ENCODE data around the gene SELENOT.

Gene SELENOT

GRCh38 chr3:150577855-150578254 lies 25.3 kb upstream of the SELENOT start:
- TF ChIP-seq CTCF (IDR thresholded peaks at IDR 0.05; ENCODE audit: borderline replicate concordance, control extremely low read depth, extremely low read depth, insufficient read depth, missing control alignments), result no peak
- in situ Hi-C loops (cut with MboI; ENCODE audit: low sequenced_read_pairs, unreplicated experiment), result no loop called here
- DNase-seq (ENCODE audit: low spot score), result no peak

GRCh38 chr3:150581174-150581573 lies 21.9 kb upstream of the SELENOT start:
- TF ChIP-seq CTCF (IDR thresholded peaks at IDR 0.05; ENCODE audit: borderline replicate concordance, control extremely low read depth, extremely low read depth, insufficient read depth, missing control alignments), result no peak
- in situ Hi-C loops (cut with MboI; ENCODE audit: low sequenced_read_pairs, unreplicated experiment), result no loop called here
- DNase-seq (ENCODE audit: low spot score), result no peak

GRCh38 chr3:150582620-150583019 lies 20.5 kb upstream of the SELENOT start:
- peak; percentile 52 for DNase-seq (ENCODE audit: low spot score)
- no peak for TF ChIP-seq CTCF (IDR thresholded peaks at IDR 0.05; ENCODE audit: borderline replicate concordance, control extremely low read depth, extremely low read depth, insufficient read depth, missing control alignments)
- in situ Hi-C loops (cut with MboI; ENCODE audit: low sequenced_read_pairs, unreplicated experiment), result no loop called here

GRCh38 chr3:150583028-150583427 lies 20.1 kb upstream of the SELENOT start:
- in situ Hi-C loops (cut with MboI; ENCODE audit: low sequenced_read_pairs, unreplicated experiment), result no loop called here
- peak; percentile 67 for DNase-seq (ENCODE audit: low spot score)
- no peak for TF ChIP-seq CTCF (IDR thresholded peaks at IDR 0.05; ENCODE audit: borderline replicate concordance, control extremely low read depth, extremely low read depth, insufficient read depth, missing control alignments)

GRCh38 chr3:150588027-150588830 lies 14.9 kb upstream of the SELENOT start:
- in situ Hi-C loops (cut with MboI; ENCODE audit: low sequenced_read_pairs, unreplicated experiment), result no loop called here
- no peak for TF ChIP-seq CTCF (IDR thresholded peaks at IDR 0.05; ENCODE audit: borderline replicate concordance, control extremely low read depth, extremely low read depth, insufficient read depth, missing control alignments)
- no peak for DNase-seq (ENCODE audit: low spot score)

GRCh38 chr3:150589759-150590158 lies 13.4 kb upstream of the SELENOT start:
- no peak for DNase-seq (ENCODE audit: low spot score)
- in situ Hi-C loops (cut with MboI; ENCODE audit: low sequenced_read_pairs, unreplicated experiment), result no loop called here
- TF ChIP-seq CTCF (IDR thresholded peaks at IDR 0.05; ENCODE audit: borderline replicate concordance, control extremely low read depth, extremely low read depth, insufficient read depth, missing control alignments), result no peak

All from GM13976 (cell line).